GM18870 (cell line): ENCODE measurements around the gene SEMA4F.
"Not testable (repeated sequence)": the region's sequence is repeated elsewhere in the genome, so short reads cannot be mapped to it uniquely, and the experiment has no call there.

Source experiments
- ATAC-seq: cut with Tn5 transposase; IDR thresholded peaks from one replicate; pipeline ENCODE4 v1.9.1; 2021; ENCODE audit warnings: moderate library complexity; ENCODE audit not compliant: unreplicated experiment

The SEMA4F gene

GRCh38 chr2:74653985-74654882, at the start of gene SEMA4F:
Gene SEMA4F (plus strand): TSS chr2:74654247. CDS start chr2:74654377, 130 bp downstream.
- peak; percentile 97 for ATAC-seq

- no peak for ATAC-seq
These were observed 47.1 kb upstream of the SEMA4F start for GRCh38 chr2:74606927-74607326.

GRCh38 chr2:74617122-74617521, 36.9 kb upstream of the SEMA4F start:
- ATAC-seq = no peak

- no peak for ATAC-seq
These were observed 35.5 kb upstream of the SEMA4F start for GRCh38 chr2:74618410-74619083.

GRCh38 chr2:74619651-74620297, 34.3 kb upstream of the SEMA4F start:
- no peak for ATAC-seq

- ATAC-seq = no peak
These were observed 33.4 kb upstream of the SEMA4F start for GRCh38 chr2:74620671-74621070.

GRCh38 chr2:74625658-74626425, 28.2 kb upstream of the SEMA4F start:
- ATAC-seq = no peak

GRCh38 chr2:74628538-74629105, 25.4 kb upstream of the SEMA4F start:
- no peak for ATAC-seq

GRCh38 chr2:74630454-74630853, 23.6 kb upstream of the SEMA4F start:
- not testable (repeated sequence) for ATAC-seq

- ATAC-seq = no peak
These were observed 21.7 kb upstream of the SEMA4F start for GRCh38 chr2:74632209-74632938.

- no peak for ATAC-seq
These were observed 21.1 kb upstream of the SEMA4F start for GRCh38 chr2:74632939-74633312.

GRCh38 chr2:74639550-74639949, 14.5 kb upstream of the SEMA4F start:
- no peak for ATAC-seq

GRCh38 chr2:74645344-74645743, 8.7 kb upstream of the SEMA4F start:
- no peak for ATAC-seq

- ATAC-seq = no peak
These were observed 7.8 kb upstream of the SEMA4F start for GRCh38 chr2:74646201-74646600.

- ATAC-seq = no peak
These were observed 7.1 kb upstream of the SEMA4F start for GRCh38 chr2:74646834-74647482.

- ATAC-seq = no peak
These were observed 6.0 kb upstream of the SEMA4F start, which contains the start of gene M1AP for GRCh38 chr2:74648009-74648443. Gene M1AP (minus strand): TSS chr2:74648330. CDS start chr2:74640275, 8,055 bp downstream.

- ATAC-seq = peak; percentile 28
These were observed 460 bp upstream of the SEMA4F start for GRCh38 chr2:74653589-74653984.

- no peak for ATAC-seq
These were observed 1.5 kb downstream of the SEMA4F start for GRCh38 chr2:74655579-74655978.

GRCh38 chr2:74658516-74658915, 4.5 kb downstream of the SEMA4F start:
- no peak for ATAC-seq
